ENCODE results near the gene TIE1. TPM values are rescaled to one million over a fixed set of nuclear protein-coding genes. Genes with fewer than 3 reads are reported as not detected.

The TIE1 gene
- total and polyA plus RNA-seq, 9 of the 15 experiments (the other 6 are each of a cell fraction or from before 2014, with no cell fraction given) = 0.07 to 0.49 (median 0.14) TPM; not detected in 4

GRCh38 chr1:43367026-43367903, 66.5 kb downstream of the TIE1 start (continued):
- TF ChIP-seq E2F8 (IDR thresholded peaks at IDR 0.05; ENCODE audit: low read depth, partially characterized antibody) (no peak), EP300 (IDR thresholded peaks at IDR 0.05; ENCODE audit: low read length) (peak; percentile 64; the same call in 1 of the 2 replicates), JUN (IDR thresholded peaks at IDR 0.05; ENCODE audit: borderline replicate concordance, low read depth, low read length) (no peak), JUN (CRISPR knock-in tag; IDR thresholded peaks at IDR 0.05; ENCODE audit: borderline replicate concordance) (0 out of 2 replicates have a peak, but pooled peaks have one; percentile 32), FIP1L1 (IDR thresholded peaks at IDR 0.05; ENCODE audit: low read depth, low read length, poor library complexity, severe bottlenecking) (peak; percentile 52), ZNF197 (CRISPR knock-in tag; IDR thresholded peaks at IDR 0.05; ENCODE audit: low read depth) (no peak), TAL1 (IDR thresholded peaks at IDR 0.05) (peak; percentile 88), TRIM24 (IDR thresholded peaks at IDR 0.05) (peak; percentile 19 to 61; a peak in 1 of 4 replicates), JUNB (CRISPR knock-in tag; conservative IDR thresholded peaks at IDR 0.05) (no peak), ZNF263 (CRISPR knock-in tag; IDR thresholded peaks at IDR 0.05; ENCODE audit: borderline replicate concordance) (peak; percentile 60; the same call in 1 of the 2 replicates), ARNT (IDR thresholded peaks at IDR 0.05) (0 out of 4 replicates have a peak, but pooled peaks of 1 of the 2 experiments have one; percentile 36), SAFB (IDR thresholded peaks at IDR 0.05; ENCODE audit: borderline replicate concordance, low read depth, low read length) (peak; percentile 87), ZNF121 (CRISPR knock-in tag; conservative IDR thresholded peaks at IDR 0.05) (no peak), MAZ (CRISPR knock-in tag; conservative IDR thresholded peaks at IDR 0.05 in 1 of 2, IDR thresholded peaks at IDR 0.05 in 1 of 2) (peak; percentile 18 to 42; a peak in 1 of 4 replicates), KDM4B (IDR thresholded peaks at IDR 0.05; ENCODE audit: borderline replicate concordance in 2 of 2, low read depth in 1 of 2) (no peak), SMAD4 (CRISPR knock-in tag; conservative IDR thresholded peaks at IDR 0.05) (peak; percentile 25; the same call in 1 of the 2 replicates), ZNF12 (CRISPR knock-in tag; IDR thresholded peaks at IDR 0.05) (0 out of 2 replicates have a peak, but pooled peaks have one; percentile 52), ZNF143 (CRISPR knock-in tag; IDR thresholded peaks at IDR 0.05) (no peak), POLR2H (tag; IDR thresholded peaks at IDR 0.05; ENCODE audit: low read depth) (no peak), STAT5A (IDR thresholded peaks at IDR 0.05; ENCODE audit: borderline replicate concordance, low read length) (peak; percentile 46; the same call in 1 of the 2 replicates), MAFK (IDR thresholded peaks at IDR 0.05; ENCODE audit: low read length) (no peak), KLF16 (IDR thresholded peaks at IDR 0.05) (peak; percentile 73; the same call in 1 of the 2 replicates), WHSC1 (IDR thresholded peaks at IDR 0.05; ENCODE audit: low read length) (no peak), GABPB2 (CRISPR knock-in tag; conservative IDR thresholded peaks at IDR 0.05) (peak; percentile 49; the same call in 1 of the 2 replicates)
